22Rv1 (cell line): Measurements from ENCODE around the gene RCCD1.
A peak's percentile ranks its signal among the peaks of the same experiment; 100 is the strongest.
"Not testable (repeated sequence)": the region's sequence is repeated elsewhere in the genome, so short reads cannot be mapped to it uniquely, and the experiment has no call there.

Experiments
- H3K27ac ChIP-seq: fragments of 450-650 bp; 2 replicates; pipeline ENCODE4 v1.5.1; 2017
- ZFX ChIP-seq: fragments of 450-650 bp; IDR thresholded peaks from 2 replicates; pipeline ENCODE4 v1.6.1; 2017; ENCODE audit warnings: antibody characterized with exemption, borderline replicate concordance
- TF ChIP-seq, protein P1 (sequence below): fragments of 450-650 bp; IDR thresholded peaks from 2 replicates; pipeline ENCODE4 v1.5.1; 2017; ENCODE audit warnings: mild to moderate bottlenecking

The RCCD1 gene, protein sequence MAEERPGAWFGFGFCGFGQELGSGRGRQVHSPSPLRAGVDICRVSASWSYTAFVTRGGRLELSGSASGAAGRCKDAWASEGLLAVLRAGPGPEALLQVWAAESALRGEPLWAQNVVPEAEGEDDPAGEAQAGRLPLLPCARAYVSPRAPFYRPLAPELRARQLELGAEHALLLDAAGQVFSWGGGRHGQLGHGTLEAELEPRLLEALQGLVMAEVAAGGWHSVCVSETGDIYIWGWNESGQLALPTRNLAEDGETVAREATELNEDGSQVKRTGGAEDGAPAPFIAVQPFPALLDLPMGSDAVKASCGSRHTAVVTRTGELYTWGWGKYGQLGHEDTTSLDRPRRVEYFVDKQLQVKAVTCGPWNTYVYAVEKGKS

GRCh38 chr15:90954712-90955623 lies at the start of gene RCCD1:
TSS of gene RCCD1 (plus strand) at chr15:90954884. CDS start at chr15:90956735, 1,851 bp downstream.
- no peak for TF ChIP-seq ZFX
- TF ChIP-seq, protein P1, sequence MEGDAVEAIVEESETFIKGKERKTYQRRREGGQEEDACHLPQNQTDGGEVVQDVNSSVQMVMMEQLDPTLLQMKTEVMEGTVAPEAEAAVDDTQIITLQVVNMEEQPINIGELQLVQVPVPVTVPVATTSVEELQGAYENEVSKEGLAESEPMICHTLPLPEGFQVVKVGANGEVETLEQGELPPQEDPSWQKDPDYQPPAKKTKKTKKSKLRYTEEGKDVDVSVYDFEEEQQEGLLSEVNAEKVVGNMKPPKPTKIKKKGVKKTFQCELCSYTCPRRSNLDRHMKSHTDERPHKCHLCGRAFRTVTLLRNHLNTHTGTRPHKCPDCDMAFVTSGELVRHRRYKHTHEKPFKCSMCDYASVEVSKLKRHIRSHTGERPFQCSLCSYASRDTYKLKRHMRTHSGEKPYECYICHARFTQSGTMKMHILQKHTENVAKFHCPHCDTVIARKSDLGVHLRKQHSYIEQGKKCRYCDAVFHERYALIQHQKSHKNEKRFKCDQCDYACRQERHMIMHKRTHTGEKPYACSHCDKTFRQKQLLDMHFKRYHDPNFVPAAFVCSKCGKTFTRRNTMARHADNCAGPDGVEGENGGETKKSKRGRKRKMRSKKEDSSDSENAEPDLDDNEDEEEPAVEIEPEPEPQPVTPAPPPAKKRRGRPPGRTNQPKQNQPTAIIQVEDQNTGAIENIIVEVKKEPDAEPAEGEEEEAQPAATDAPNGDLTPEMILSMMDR, result no peak
- peak within 1 kb of the TSS; percentile 57 for H3K27ac ChIP-seq

DNA sequence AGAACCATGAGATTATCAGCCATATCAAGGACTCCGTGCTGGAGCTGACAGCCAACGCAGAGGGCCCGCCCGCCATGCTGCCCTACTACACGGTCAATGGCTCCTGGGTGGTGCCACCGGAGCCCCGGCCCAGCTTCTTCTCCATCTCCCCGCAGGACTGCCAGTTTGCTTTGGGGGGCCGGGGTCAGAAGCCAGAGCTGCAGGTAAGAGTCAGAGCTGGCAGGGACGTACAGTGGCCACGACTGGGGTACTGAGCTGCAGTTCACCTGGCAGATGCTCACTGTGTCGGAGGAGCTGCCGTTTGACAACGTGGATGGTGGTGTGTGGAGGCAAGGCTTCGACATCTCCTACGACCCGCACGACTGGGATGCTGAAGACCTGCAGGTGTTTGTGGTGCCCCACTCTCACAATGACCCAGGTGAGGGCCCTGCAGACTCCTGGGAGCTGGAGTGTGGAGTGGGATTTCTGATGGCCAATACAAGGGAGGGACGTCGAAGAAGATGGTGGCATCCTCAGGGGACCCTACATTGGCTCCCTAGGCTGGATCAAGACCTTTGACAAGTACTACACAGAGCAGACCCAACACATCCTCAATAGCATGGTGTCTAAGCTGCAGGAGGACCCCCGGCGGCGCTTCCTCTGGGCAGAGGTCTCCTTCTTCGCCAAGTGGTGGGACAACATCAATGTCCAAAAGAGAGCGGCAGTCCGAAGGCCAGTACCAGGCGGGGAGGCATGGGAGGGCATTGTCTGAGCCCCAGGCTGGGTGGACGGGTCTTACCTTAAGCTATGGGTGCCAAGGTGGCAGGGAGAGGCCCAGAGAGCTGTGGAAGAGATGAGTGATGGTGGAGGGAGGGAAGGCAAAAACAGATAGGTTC lies 49.1 kb upstream of the RCCD1 start:
- TF ChIP-seq, protein P1, result no peak
- no peak for TF ChIP-seq ZFX
- H3K27ac ChIP-seq, result no peak overlapping the region

DNA sequence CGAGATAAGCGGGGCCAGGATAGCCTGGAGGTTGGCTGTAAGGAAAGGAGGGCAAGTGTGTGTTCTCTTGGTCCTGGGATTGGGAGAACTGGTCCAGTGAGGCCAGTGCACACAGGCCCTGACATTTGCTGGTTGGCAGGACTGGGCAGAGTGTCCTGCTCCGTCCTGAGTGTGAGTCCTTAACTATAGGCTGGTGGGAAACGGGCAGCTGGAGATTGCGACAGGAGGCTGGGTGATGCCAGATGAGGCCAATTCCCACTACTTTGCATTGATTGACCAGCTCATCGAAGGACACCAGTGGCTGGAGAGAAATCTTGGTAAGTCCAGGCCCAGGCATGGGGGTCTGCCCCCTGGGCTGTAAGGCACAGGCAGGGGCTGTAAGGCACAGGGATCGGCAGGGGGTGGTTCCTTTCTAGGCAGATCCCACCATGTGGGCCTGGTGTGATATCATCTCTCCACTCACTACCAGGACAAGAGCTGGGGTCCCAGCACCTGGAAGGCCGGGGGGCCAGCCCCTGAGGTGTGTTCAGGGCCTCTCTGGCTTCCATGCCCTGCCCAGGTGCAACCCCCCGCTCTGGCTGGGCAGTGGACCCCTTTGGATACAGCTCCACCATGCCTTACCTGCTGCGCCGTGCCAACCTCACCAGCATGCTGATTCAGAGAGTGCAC lies 48.4 kb upstream of the RCCD1 start:
- H3K27ac ChIP-seq, result no peak overlapping the region
- TF ChIP-seq, protein P1, result no peak

DNA sequence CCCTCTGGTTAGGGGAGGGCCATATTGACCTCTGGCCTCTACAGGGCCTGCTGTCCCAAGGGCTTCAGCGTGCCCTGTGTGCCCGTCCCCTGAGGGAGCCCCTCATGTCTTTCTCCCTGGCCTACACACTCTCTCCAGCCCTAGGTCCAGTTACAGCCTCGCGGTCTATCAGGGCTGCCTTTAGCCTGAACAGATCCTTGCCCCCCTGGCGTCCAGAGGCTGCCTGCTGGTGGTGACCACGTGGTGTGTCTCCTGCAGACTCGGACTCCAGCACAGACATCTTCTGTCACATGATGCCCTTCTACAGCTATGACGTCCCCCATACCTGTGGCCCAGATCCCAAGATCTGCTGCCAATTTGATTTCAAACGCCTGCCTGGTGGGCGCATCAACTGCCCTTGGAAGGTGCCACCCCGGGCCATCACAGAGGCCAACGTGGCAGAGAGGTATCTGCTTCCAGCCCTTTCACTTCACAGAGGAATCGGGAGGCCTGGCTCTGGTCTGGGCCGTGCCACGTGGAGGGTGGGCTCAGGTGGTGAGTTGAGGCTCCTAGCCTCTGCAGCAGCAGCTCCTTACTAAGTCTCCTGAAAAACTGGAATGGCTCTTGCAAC lies 47.5 kb upstream of the RCCD1 start:
- H3K27ac ChIP-seq, result no peak overlapping the region
- TF ChIP-seq ZFX, result no peak
- TF ChIP-seq, protein P1, result no peak

- TF ChIP-seq ZFX, result no peak
- TF ChIP-seq, protein P1, result no peak
- H3K27ac ChIP-seq, result no peak overlapping the region
Observed at GRCh38 chr15:90907838-90908507, 46.7 kb upstream of the RCCD1 start.

GRCh38 chr15:90909449-90909848 lies 45.2 kb upstream of the RCCD1 start:
- H3K27ac ChIP-seq, result not testable (repeated sequence)
